Left renal cortex interstitium (tissue), 4 donors: ENCODE results near the gene TMEM176B. TPM values are rescaled to one million over a fixed set of nuclear protein-coding genes. Genes with fewer than 3 reads are reported as not detected.

Source experiments
- DNase-seq, 4 donors: peaks; one replicate each; pipeline ENCODE4 v3.0.0-alpha.2; 2013; ENCODE audit warnings: low read depth in 4 of 4, low spot score in 2 of 4, missing footprints in 1 of 4
- polyA plus RNA-seq, 4 donors: library from polyadenylated mRNA; unstranded; fragments of 120-200 nt; gene quantifications; one replicate each; pipeline ENCODE4 v1.2.1, GENCODE V29; 2013; ENCODE audit not compliant: insufficient read length in 4 of 4

TMEM176B gene
- polyA plus RNA-seq, 4 donors, result 68.3 to 103 (median 85.6) TPM

DNA sequence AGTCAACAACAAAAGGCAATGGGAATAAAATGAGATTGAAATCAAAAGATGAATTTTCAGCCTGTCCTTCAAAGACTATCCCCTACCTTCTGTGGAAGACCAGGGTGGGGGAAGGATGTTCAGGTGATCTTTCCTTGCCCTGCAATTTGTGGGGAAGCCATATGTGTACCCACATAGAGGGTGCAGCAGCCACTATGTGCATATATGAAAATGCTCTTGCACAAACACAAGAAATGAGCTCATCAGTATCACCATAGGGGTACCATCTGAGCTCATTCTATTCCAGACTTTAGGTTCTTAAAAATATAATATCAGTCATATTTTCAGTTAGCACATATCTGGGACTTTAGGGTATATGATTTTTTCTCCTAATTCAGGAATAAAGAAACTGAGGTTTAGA is 45.2 kb downstream of the TMEM176B start:
- DNase-seq, result no peak

DNA sequence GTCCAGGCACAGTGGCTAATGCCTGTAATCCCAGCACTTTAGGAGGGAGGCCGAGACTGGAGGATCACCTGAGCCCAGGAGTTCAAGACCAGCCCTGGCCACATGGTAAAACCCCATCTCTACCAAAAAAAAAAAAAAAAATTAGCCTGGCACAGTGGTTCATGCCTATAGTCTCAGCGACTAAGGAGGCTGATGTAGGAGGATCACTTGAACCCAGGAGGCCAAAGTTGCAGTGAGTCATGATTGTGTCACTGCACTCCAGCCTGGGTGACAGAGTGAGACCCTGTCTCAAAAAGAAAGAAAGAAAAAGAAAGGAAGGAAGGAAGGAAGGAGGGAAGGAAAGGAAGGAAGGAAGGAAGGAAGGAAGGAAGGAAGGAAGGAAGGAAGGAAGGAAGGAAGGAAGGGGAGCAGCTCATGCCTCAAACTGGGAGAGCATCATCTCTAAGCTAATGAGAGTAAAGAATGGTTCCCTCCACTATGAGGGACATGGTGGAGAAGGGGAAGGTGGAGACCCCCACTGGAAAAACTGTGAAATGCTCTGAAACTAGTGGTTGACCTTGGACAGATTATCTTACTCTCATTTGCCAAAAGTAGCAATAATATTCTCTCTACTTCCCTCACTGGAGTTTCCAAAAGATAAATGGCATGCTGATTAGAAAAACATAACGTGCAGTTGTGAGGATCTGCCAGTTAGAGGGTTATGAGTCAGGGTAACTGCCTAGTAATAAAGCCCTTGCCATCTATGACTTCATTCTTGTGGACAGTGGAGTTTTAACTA is 46.1 kb downstream of the TMEM176B start:
- no peak for DNase-seq

DNA sequence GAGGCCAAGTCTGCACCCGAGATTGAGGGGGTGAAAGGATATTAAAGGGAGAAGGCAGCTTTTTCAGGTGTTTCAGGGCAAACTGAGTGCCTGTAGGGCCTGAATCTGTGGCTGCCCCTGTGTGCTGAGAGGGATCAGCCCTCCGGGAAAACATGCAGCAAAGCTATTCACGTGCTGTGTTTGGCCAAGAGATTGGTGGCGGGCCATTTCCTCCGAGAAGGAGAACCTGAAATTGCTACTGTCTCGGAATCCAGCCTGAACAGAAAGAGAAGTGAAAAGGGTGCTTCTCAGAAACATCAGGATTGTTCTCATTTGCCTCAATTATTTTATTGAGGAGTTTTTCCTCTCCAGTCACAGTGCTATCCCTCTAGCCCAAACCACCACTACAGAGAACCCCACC is 46.9 kb downstream of the TMEM176B start:
- no peak for DNase-seq

GRCh38 chr7:150751702-150752101 is 48.5 kb downstream of the TMEM176B start:
- no peak for DNase-seq

GRCh38 chr7:150748376-150748775 is 51.8 kb downstream of the TMEM176B start:
- no peak for DNase-seq

GRCh38 chr7:150746921-150747320 is 53.2 kb downstream of the TMEM176B start:
- DNase-seq, result no peak

DNA sequence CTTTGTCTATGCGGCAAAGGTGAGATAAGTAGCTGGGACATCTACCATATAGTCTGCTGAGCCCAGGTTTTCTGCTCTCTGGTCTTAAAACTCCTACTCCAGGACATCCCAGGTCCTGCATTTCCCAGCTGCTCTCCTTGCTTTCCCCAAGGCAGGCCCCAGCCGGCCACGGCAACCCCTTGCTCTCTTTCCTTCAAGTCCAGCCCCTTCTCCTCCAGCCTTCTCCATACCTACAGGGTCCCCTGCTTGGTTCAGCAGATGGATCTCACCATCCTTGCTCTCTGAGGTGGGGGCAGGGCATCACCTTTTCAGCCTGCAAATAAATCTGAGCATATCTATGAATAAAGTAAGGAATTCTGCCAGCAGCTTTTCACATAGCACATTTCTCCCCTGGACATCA is 54.3 kb downstream of the TMEM176B start:
- DNase-seq, result no peak

DNA sequence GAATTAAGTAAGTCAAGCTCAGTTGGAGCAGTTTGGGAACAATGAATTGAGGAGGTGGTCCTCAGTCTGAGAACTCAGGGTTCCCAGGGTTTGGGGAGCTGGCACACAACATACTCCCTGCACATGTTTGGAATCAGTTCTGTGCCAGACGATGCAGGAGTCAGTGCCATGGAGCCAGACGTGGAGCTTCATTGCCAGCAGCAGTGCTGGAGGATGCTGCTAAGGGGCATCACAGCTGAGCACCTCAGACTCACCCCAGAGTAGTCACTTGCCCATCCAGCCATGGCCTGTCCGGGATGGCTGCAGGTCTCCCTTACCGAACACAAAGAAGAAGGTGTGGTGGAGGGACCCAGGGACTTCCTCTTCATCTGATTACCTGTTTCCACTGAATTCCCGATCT is 55.1 kb downstream of the TMEM176B start:
- no peak for DNase-seq

- DNase-seq, result no peak
Measured at GRCh38 chr7:150744041-150744656, 56.0 kb downstream of the TMEM176B start.

- no peak for DNase-seq
Measured at GRCh38 chr7:150742286-150742968, 57.7 kb downstream of the TMEM176B start.

Other genes with a start within 250 kb of the TMEM176B start
- gene GIMAP4, start 233.0 kb downstream of the TMEM176B start, polyA plus RNA-seq, result 10 to 100 TPM; 20.0 to 28.3 (median 22.8) TPM
- gene GIMAP6, start 168.0 kb downstream of the TMEM176B start, polyA plus RNA-seq, result 10 to 100 TPM; 13.1 to 17.6 (median 15.6) TPM
- 10 to 100 TPM in 1 of 4 donors, 1 to 10 TPM in 3; 7.4 to 10.1 (median 8.1) TPM for gene GIMAP2, start 114.7 kb downstream of the TMEM176B start, polyA plus RNA-seq
- 1 to 10 TPM; 2.0 to 3.0 (median 2.9) TPM for gene GIMAP1, start 83.8 kb downstream of the TMEM176B start, polyA plus RNA-seq
- gene GIMAP5, start 62.9 kb downstream of the TMEM176B start, polyA plus RNA-seq, result 1 to 10 TPM; 3.2 to 6.6 (median 5.0) TPM
- gene TMEM176A, start 405 bp upstream of the TMEM176B start, polyA plus RNA-seq, result 100 to 1,000 TPM in 2 of 4 donors, 10 to 100 TPM in 2; 74.3 to 122 (median 96.8) TPM
- 100 to 1,000 TPM in 1 of 4 donors, 10 to 100 TPM in 3; 23.9 to 102 (median 75.6) TPM for gene AOC1, start 52.2 kb upstream of the TMEM176B start, polyA plus RNA-seq
- 10 to 100 TPM; 15.4 to 23.2 (median 20.1) TPM for gene KCNH2, start 178.0 kb upstream of the TMEM176B start, polyA plus RNA-seq
- 10 to 100 TPM in 3 of 4 donors, 1 to 10 TPM in 1; 9.5 to 15.3 (median 12.9) TPM for gene NOS3, start 190.7 kb upstream of the TMEM176B start, polyA plus RNA-seq
- 1 to 10 TPM; 2.0 to 3.3 (median 2.5) TPM for gene ATG9B, start 224.1 kb upstream of the TMEM176B start, polyA plus RNA-seq
- gene ABCB8, start 228.1 kb upstream of the TMEM176B start, polyA plus RNA-seq, result 10 to 100 TPM; 15.5 to 34.4 (median 27.2) TPM
- gene ASIC3, start 248.2 kb upstream of the TMEM176B start, polyA plus RNA-seq, result 1 to 10 TPM in 3 of 4 donors, under 1 TPM in 1; 0.83 to 3.8 (median 2.5) TPM